ENCODE measurements around the gene CEP112. TPM values are rescaled to one million over a fixed set of nuclear protein-coding genes. Genes with fewer than 3 reads are reported as not detected.

The CEP112 gene
- total RNA-seq (2014; rRNA removed; shearing (Covaris generic)), result 1.3 TPM in 2 replicates

- DNase-seq (ENCODE audit: low spot score), result peak; percentile 86
Measured at GRCh38 chr17:66191593-66192377, at the start of gene CEP112. TSS of gene CEP112 (minus strand) at chr17:66192133.

GRCh38 chr17:66240630-66241029, 48.7 kb upstream of the CEP112 start:
- no peak for DNase-seq (ENCODE audit: low spot score)

GRCh38 chr17:66240013-66240412, 48.1 kb upstream of the CEP112 start:
- DNase-seq (ENCODE audit: low spot score), result no peak

GRCh38 chr17:66235377-66235994, 43.6 kb upstream of the CEP112 start:
- DNase-seq (ENCODE audit: low spot score), result no peak

- DNase-seq (ENCODE audit: low spot score), result no peak
Measured at GRCh38 chr17:66234611-66235010, 42.7 kb upstream of the CEP112 start.

GRCh38 chr17:66233023-66233753, 41.3 kb upstream of the CEP112 start:
- no peak for DNase-seq (ENCODE audit: low spot score)

GRCh38 chr17:66230922-66231591, 39.1 kb upstream of the CEP112 start:
- DNase-seq (ENCODE audit: low spot score), result no peak

- no peak for DNase-seq (ENCODE audit: low spot score)
Measured at GRCh38 chr17:66229783-66230538, 38.0 kb upstream of the CEP112 start.

- DNase-seq (ENCODE audit: low spot score), result peak; percentile 56
Measured at GRCh38 chr17:66228887-66229782, 37.2 kb upstream of the CEP112 start, which contains the start of gene APOH. TSS of gene APOH (minus strand) at chr17:66229415. CDS start at chr17:66229379, 36 bp downstream.

- DNase-seq (ENCODE audit: low spot score), result no peak
Measured at GRCh38 chr17:66227212-66228045, 35.5 kb upstream of the CEP112 start.

GRCh38 chr17:66222798-66223350, 30.9 kb upstream of the CEP112 start:
- no peak for DNase-seq (ENCODE audit: low spot score)

GRCh38 chr17:66221755-66222530, 30.0 kb upstream of the CEP112 start:
- no peak for DNase-seq (ENCODE audit: low spot score)

GRCh38 chr17:66221343-66221742, 29.4 kb upstream of the CEP112 start:
- DNase-seq (ENCODE audit: low spot score), result no peak

- DNase-seq (ENCODE audit: low spot score), result no peak
Measured at GRCh38 chr17:66220079-66220835, 28.3 kb upstream of the CEP112 start.

- DNase-seq (ENCODE audit: low spot score), result no peak
Measured at GRCh38 chr17:66215529-66215911, 23.6 kb upstream of the CEP112 start.

GRCh38 chr17:66214884-66215528, 23.1 kb upstream of the CEP112 start:
- DNase-seq (ENCODE audit: low spot score), result no peak
